GM13976 (cell line): Measurements from ENCODE around the gene CAMK2D.

ENCODE experiments used
- DNase-seq: peaks from one replicate; pipeline ENCODE4 v3.0.0; 2012; ENCODE audit warnings: low spot score
- CTCF ChIP-seq: IDR thresholded peaks from 2 replicates; pipeline ENCODE4 v1.5.1; 2012; ENCODE audit warnings: borderline replicate concordance, mild to moderate bottlenecking; ENCODE audit not compliant: insufficient read depth; ENCODE audit errors: extremely low read depth, missing control alignments, control extremely low read depth
- in situ Hi-C: fragments of 300-500 bp; cut with MboI; formaldehyde crosslinking; loops from one replicate; pipeline ENCODE4 v1.12.0; 2022; ENCODE audit warnings: low sequenced_read_pairs, mixed read lengths, inconsistent platforms; ENCODE audit not compliant: unreplicated experiment

CAMK2D gene

DNA sequence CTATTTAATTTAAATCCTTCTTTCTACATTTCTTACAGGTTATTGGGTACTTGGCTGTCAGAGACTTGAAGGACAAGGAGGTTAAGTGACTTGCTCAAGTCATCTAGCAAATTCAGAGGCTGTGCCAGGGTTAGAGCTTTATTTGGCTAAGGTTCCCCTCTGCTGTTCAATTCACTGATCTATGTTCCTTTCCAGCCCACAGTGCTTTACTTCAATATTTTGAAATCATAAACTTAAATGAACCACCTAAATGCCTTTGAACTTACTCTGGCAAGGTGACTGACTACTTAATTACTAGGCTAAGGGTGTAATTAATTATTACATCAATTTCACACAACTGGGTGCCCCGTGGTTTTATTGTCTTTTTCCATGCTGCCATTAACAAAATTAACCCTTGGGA lies 288.7 kb downstream of the CAMK2D start:
- in situ Hi-C loops, result no loop called here
- DNase-seq, result no peak

DNA sequence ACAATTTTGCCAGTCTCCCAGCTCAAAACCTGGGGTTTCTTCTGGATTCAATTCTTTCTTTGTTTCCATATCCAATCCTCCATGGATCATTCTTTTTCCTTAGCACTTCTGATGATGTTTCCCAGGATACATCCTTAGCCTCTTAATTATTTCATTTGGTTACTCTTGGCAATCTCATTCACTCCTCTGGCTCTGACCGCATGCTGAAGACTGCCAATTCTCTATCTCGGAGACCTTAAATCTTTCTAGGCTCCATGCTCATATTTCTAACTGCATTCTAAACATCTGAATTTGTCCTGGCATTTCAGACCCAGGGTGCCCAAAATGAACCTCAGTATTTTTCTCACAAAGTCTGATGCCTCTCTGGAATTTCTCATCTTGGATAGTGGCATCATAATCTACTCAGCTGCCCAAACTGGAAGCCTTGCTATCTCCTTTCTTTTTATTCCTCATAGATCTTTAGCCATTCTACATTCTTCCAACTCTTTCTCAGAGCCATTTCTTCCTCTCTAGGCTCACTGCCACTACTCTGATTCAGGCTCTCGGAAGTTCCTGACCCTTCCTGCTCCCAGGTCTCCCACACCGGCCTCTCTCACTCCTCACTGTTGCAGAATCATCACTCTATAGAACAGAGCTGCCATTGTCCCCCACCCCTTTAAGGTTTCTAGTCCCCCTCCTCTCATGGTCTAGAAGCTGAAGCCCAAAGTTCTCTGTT lies 290.2 kb downstream of the CAMK2D start:
- TF ChIP-seq CTCF, result no peak
- DNase-seq, result no peak
- in situ Hi-C loops, result no loop called here

More for the DNA sequence above, 288.7 kb downstream of the CAMK2D start:
- no peak for TF ChIP-seq CTCF

- TF ChIP-seq CTCF, result no peak
- DNase-seq, result no peak
- in situ Hi-C loops, result no loop called here
These were observed 291.6 kb downstream of the CAMK2D start for GRCh38 chr4:113469926-113470325.

DNA sequence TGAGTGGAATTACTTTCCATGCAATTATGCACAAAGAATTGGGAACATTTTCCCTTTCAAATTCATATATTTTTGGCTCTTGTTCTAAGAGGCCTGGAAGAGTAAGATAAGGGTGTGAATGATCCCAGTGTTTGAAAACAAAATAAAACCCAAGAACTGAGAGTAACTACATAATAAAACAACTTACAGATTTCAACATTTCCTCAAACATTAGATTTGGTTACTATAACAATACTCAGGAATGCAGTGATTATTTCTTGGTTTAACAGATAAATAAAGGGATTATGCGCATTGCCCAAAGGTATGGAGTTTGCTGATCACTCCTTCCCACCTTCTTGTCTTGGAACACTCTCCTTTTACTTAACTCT lies 292.5 kb downstream of the CAMK2D start:
- in situ Hi-C loops, result no loop called here
- no peak for DNase-seq

GRCh38 chr4:113468165-113469022 lies 293.1 kb downstream of the CAMK2D start:
- DNase-seq, result no peak
- in situ Hi-C loops, result no loop called here
- no peak for TF ChIP-seq CTCF

More for the DNA sequence above, 292.5 kb downstream of the CAMK2D start:
- no peak for TF ChIP-seq CTCF

- in situ Hi-C loops, result no loop called here
- DNase-seq, result no peak
- no peak for TF ChIP-seq CTCF
These were observed 294.0 kb downstream of the CAMK2D start for GRCh38 chr4:113467581-113467980.
